ENCODE data around the gene FDXR.

Gene FDXR

DNA sequence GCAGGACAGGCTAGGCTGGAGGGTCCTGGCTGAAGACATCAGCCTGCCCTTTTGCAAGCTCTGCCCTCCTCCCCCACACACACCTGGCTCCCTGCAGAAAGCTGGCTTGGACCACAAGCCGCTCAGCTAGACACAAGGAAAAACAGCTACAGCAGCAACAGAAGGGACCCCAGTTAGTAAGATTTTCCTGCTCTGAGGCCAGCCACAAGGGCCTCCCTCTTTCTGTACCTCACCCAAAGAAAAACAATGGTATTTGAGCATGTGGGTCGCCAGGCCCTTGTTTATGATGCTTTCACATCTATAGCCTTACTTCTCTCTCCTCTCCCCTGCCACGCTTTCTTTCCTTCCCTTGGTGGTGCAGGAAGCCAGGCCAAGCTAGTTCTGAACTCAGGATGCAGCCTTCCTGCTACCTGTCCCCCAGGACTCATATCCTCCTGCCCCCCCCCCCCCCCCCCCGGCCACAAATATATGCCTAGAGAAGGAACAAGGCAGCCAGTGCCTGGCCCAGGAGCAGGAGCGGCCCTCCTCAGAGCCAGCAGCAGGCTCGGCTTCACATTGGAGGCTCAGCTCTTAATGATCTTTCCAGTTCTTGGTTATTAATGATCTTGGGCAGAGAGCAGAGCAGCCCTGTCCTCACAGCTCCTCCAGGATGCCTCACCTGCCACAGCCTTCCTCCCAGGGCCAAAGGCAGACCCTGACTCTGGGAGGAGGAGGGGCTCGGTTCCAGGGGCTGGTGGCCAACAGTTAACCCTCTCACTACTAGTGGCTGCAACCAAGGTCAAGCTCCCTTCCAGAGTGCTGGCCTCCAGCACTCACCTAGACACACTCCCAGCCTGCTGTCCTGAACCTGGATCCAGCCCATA is 32.6 kb downstream of the FDXR start:
- in situ Hi-C loops (cut with HindIII; ENCODE audit: low sequenced_read_pairs): no loop called here

DNA sequence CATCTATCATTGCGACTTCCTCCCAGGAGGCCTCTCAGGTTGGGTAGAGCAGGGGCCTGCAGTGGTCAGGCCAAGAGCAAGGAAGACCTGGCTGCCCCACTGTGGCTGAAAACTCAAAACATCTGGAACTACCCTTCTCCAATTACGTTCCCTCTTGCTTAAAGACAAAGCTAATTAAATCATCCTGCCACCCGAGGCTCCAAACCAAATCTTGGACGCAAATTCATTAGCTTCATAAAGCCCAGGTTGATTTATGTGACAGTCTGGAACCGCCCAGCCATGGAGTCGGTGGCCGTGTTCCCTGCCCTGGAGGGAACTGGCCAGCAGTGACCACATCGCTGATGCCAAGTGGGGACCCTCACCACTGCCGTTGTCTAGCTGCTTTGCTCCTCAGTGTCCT is 34.5 kb downstream of the FDXR start:
- in situ Hi-C loops (cut with HindIII; ENCODE audit: low sequenced_read_pairs): no loop called here

DNA sequence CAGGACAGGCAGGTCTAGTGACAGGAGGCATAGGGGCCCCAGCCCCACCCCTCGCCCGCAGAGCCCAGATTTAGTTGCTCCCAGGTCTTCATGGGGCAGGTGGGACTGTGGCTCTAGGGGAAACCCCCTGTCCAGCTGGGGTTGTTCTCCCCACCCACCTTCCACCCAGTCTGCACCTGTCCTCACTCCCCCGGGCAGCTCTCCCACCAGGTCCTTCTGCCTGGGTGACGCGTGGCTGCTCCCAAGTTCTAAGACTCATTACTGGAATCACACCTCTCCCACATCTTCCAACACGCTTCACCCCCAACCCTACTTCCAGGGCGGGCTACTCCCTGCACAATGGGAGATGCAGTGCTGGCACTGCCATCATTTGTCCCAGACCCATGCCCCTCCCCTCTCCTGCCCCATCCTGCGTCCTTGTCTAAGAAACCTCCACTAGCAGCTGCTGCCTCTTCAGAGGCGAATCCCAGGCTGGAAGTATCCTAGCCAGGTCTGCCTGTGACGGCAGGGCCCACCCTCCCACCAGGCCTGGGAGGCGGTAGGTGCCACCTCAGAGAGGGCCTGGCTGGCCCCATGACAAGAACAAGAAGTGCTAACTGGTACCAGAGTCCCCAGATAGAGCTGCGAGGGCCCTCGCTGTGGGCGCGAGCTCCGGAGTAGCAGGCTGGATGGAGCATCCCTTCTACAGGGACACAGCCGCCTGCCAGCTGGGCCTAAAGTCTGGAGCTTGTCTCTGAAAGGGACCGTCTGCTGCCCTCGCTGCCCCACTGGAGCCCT is 35.9 kb downstream of the FDXR start:
- in situ Hi-C loops (cut with HindIII; ENCODE audit: low sequenced_read_pairs): no loop called here

DNA sequence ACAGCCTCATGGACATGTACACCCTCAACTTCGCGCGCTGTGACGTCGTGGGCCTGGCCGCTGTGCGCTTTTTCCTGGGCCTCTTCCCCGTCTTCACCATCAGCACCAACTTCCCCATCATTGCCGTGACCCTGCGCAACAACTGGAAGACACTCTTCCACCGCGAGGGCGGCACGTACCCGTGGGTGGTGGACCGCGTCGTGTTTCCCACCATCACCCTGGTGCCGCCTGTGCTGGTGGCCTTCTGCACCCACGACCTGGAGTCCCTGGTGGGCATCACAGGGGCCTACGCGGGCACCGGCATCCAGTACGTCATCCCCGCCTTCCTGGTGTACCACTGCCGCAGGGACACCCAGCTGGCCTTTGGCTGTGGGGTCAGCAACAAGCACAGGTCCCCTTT is 36.6 kb downstream of the FDXR start:
- in situ Hi-C loops (cut with HindIII; ENCODE audit: low sequenced_read_pairs): no loop called here

DNA sequence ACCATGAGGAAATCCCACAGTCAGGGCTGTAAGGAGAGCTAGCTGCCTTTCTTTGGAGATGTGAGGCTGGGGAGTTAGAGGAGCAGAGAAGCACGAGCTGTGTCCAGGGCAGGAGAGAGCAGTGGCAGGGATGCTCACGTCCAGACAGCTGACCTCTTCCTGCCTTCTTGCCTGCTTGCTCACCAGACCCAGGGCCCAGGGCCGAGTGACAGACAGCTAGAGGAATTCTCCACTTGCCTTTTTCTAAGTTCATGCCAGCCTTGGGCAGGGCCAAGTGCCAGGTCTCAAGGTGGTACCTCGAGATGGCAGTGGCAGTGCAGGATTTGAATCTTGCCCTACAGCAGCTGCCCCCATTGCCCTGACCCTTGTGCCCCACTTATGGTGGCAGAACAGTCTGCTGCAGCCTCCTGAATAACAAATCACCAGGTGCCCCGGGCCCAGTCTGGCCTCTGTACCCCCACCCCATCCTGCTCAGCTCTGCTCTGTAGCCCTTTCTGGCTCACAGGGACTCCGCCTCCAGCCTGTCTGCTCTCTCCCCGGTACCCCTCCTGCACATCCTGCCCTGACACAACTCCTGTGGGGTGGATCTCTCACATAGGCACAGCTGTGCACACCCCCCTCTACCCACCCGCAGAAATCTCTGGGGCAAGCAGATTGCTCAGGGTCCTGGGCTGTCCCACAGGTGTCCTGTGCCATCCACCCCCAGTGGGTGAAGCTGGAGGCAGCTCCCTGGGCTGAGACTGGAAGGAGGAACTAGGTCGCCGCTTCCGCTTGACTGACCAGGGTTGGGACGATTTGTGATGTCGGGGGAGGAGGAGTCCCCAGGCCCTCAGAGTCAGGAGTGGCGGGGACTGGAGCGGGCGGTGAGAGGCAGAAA is 39.1 kb downstream of the FDXR start:
- in situ Hi-C loops (cut with HindIII; ENCODE audit: low sequenced_read_pairs): no loop called here

DNA sequence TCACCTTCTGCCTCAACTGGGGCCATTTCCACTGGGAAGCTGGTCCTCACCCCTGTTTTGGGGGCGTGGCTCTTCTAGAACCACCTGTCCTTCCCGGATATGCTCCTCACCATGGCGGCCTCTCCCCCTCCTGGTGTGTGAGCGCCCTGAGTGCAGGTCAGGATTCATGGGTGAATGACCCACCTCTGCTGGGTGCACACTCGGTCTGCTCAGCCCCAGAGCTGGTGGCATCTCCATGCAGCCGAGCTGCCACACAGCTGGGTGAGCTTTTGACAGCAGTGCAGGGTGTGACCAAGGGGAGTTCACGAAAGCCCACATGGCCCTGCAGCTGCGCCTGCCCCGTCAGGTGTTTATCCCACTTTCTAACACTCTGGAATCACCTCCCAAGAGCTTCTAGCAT is 40.4 kb downstream of the FDXR start:
- in situ Hi-C loops (cut with HindIII; ENCODE audit: low sequenced_read_pairs): no loop called here

DNA sequence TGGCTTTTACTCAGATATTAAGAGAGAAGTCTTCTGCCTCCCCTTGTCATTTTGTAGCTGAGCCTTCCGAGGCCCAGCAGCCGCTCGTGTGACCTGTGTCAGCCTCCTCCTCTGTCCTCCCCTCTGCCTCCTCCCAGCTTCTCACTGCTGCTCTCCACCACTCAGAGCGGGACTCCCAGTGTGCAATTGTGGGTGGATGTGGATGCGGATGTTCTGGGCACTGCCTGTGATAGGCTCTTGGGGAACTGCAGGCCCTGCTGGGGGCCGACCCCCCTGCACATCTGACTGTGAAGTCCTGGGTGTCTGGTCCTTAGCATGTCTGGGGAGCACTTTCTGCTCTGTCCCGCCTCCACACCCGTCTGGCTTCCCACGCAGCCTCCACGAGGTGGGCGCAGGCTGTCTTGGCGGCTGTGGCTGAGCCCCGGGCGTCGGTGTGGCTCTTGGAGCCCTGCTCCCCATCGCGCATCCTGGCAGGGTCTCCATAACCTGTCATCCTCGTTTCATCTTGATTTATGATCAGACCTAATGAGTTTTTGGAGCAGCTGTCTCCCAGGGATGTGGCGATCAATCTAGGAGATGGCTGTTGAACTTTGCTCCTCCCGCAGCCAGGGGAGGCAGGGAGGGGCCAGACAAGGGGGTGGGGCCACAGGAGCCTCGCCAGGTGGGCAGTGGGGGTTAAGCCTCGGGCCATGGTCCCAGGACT is 41.2 kb downstream of the FDXR start:
- in situ Hi-C loops (cut with HindIII; ENCODE audit: low sequenced_read_pairs): no loop called here

DNA sequence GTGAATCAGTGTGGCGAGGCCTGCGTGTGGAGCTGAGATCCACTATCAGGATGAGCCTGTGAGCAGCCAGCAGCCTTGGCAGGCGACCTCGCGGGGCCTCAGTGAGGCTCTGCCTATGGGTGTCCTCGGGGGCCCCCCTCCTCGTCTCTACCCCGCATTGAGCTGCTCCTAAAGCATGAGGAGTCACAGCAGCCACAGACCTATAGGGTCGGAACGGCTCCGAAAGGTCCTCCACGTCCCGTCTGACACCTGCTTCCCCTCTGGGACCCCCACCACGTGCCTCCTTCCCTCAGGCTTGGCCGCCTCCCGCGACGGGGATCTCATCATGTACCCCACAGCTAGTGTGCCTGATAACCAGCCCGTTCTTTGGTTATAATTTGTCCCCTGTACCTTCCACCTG is 41.9 kb downstream of the FDXR start:
- in situ Hi-C loops (cut with HindIII; ENCODE audit: low sequenced_read_pairs): no loop called here

DNA sequence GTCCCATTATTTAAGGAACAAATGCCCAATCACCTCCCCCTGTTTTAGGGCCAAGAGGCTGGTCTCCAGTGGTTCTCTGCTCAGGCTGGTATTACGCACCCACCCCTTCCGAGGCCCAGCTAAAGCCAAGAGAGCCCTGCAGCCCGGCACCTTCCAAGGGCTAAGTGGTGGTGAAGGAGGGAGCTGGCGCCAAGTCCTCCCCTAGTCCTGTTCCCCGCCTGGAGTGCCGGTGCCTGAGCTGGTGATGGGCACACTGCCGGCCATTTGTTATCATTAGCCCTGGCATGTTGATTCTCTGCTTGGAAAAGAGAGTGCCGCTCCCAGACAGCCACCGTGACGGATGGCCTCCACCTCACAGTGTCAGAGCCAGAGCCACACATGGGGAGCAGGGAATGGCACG is 45.0 kb downstream of the FDXR start:
- in situ Hi-C loops (cut with HindIII; ENCODE audit: low sequenced_read_pairs): no loop called here

DNA sequence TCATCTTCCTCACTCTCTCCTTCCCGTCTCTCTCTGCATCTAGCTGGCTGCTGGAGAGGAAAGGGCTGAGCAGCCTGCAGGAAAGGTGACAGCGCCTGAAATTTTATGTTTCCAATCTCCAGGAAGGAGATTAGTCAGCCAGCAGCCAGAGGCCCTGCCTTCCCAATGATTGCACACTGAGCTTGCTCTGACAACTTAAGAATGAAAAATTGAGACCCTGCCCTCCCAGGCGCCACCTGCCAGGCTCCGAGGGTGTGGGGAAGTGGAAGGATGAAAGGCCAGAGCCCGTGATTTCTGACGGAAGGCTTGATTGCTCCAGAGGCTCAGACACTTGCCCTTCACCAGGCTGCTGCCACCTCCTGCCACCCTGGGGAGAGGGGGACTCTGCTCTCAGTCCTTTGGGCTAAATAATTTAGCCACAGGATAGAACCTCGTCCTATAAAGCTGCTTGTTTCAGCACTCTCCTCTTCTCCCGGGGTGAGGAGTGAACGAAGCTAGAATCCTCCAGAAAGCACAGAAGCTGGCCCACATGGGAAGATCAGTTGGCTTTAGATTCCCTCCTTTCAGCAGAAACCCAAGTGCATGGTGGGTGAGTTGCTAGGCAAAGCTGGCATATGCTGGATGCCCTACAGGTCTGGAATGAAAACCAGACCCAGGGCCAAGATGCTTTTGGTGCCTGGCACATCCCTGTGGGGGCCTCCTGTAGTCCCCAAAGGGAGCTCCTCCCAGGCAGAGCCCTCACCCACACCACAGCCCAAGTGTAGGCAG is 46.7 kb downstream of the FDXR start:
- in situ Hi-C loops (cut with HindIII; ENCODE audit: low sequenced_read_pairs): no loop called here

DNA sequence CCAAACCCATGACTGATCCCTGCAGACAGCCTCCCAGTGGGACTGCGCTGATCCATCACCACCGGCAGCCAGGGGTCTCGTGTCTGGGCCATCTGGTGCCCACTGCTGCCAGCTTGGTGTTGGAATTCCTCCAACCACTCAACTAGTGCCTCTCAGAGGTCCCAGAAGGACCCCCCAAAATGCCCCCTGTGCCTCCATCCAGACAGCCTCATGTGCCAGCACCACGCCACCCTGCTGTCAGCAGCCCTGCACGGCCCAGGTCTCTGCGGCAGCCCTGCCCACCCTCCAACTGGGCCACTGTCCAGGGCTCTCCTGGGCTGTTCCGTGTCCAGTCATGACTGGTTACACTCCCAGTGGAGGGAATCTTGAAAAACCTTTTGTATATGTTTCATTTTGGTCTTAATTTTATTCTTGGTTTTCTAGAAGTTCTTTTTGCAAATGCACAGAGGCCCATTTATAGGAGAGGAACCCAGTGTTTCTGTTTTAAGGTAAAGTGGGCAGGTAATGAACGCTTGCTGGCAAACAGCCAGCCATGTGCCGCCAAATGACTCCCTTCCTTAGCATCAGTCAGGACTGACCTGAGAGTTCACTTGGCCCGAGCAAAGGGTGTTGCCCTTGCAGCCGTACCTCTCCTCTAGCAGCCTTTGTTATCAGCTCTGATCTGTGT is 47.7 kb downstream of the FDXR start:
- in situ Hi-C loops (cut with HindIII; ENCODE audit: low sequenced_read_pairs): no loop called here

DNA sequence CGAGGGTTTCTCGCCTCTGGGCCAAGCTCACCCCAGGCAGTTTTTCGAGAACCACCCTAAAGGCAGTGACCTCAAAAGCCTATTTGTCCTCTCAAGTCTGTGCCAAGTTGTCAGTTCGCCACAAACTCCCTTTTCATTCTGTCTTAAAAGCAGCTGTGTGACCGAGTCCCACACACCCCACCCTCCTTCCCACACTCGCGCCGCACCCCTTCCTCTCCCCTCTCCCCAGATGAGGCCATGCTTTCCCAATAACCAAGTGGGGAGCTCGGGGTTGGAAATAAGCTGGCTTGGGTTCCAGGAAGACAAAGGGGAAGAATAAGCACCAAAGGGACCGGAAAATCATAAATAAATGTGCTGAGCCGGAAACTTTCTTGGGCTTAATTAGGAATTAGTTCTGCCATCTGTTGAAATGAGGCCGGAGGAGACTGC is 49.8 kb downstream of the FDXR start:
- in situ Hi-C loops (cut with HindIII; ENCODE audit: low sequenced_read_pairs): no loop called here

DNA sequence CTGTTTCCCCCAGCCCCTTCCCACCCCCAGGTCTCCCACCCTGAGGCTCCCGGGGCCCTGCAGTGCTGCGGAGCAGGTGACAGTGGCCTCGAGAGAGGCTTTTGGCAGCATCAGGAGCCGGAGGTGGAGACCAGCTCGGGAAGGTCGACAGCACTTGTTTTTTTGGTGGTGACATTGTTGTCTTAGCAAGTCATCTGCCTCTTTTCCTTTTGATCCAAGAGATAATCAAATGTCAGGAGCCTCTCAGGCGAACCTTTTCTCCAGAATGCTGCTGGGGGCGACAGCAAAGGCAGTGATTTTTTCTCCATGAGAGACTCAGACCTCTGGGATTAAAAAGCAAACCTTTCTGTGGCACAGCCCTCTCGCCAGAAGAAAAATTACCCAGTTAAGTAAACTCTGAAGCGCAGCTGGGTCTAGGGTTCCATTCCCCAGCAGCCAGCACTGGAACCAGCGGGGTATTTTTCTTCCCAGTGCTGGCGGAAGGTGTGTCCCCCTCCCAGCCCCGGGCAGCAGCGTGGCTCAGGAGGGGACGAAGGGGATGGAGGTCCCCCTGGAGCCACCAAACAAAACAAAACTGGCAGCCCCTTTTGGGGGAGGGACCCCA is 50.4 kb downstream of the FDXR start:
- in situ Hi-C loops (cut with HindIII; ENCODE audit: low sequenced_read_pairs): no loop called here

DNA sequence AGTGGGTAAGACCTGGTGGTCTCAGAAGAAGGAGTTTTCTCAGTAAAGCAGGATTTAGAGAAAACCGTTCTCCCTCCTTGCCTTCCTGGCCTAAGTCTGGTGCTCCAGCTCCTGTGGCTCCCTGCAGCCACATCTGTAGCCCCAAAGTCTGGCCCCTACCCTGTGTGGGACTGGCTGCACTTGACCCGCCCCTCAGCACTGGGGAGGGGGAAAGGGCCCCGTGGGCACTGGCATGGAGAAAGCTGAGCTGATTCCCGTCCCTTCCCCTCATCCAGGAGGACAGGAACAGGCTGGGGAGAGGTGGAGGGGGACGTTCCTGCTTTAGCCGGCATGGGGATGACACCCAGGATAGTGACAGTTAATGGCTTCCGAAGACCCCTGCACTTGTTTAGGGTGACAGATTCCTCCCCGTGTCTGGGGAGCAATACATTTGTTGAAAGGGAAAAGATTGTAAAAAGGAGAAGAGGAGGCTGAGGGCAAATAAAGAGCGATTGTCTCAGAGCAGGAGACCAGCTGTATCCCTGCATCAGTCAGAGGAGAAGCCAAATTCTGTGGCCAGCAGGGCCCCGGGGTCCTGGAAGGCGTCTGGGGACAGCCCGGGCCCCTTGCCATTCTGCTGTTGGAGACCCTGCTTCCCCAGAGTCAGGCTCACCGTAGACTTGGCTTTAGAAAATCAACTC is 51.0 kb downstream of the FDXR start:
- in situ Hi-C loops (cut with HindIII; ENCODE audit: low sequenced_read_pairs): no loop called here

DNA sequence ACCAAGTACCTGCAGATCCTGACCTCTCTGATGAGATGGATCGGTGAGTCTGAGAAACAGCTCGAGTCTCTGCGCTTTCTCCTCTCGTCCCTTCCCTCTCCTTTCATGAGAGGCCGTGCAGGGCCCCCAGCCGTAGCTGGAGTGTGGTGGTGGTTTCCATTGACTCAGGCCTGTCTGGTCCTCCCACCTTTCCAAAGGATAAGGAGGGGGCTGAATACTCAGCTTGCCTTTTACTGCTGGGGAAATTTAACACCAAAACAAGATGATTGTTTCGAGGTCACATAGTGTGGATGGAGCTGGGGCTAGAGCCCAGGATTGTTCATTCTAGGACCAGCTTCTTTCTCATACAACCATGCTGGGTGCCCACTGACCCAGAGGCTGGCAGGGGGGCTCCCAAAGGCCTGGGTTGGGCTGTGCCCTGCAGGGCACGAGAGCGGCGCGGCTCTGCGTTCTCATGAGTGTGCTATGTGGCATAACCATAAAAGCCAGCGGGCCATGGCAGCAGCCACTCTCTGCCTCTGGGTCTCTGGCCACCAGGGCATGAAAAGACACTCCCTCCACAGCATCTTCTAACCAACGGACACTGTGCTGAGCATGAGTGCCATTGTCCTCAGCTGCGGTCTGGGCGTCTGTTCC is 52.9 kb downstream of the FDXR start:
- in situ Hi-C loops (cut with HindIII; ENCODE audit: low sequenced_read_pairs): no loop called here

DNA sequence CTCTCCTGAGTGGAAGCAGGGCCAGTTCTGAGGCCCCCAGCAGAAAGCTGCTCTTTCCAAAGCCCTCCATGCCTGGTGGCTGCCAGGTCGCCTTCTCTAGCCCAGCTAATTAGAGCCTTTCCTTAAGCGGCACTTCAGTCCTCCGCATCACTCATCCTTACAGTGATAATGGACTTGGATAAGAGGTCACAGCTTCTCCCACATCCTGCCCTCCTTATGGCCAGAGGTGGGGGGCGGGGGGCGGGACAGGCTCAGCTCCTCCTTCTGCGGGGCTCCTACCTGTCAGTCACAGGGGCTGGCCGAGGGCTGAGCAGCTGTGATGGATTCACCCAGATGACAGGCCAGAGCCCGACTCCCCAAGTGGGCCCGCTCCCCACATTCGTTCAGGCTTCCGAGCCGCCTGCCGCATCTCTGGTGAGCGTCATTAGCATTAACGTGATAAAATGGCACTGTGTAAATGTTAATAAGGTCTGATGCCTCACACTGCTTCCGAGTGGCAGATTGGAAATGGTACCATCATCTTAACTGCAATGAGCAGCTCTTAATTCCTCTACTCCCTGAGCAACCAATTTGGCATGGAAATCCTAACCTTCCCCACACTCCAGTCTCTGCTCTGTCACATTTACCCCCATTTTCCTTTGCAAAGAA is 54.4 kb downstream of the FDXR start:
- in situ Hi-C loops (cut with HindIII; ENCODE audit: low sequenced_read_pairs): no loop called here

DNA sequence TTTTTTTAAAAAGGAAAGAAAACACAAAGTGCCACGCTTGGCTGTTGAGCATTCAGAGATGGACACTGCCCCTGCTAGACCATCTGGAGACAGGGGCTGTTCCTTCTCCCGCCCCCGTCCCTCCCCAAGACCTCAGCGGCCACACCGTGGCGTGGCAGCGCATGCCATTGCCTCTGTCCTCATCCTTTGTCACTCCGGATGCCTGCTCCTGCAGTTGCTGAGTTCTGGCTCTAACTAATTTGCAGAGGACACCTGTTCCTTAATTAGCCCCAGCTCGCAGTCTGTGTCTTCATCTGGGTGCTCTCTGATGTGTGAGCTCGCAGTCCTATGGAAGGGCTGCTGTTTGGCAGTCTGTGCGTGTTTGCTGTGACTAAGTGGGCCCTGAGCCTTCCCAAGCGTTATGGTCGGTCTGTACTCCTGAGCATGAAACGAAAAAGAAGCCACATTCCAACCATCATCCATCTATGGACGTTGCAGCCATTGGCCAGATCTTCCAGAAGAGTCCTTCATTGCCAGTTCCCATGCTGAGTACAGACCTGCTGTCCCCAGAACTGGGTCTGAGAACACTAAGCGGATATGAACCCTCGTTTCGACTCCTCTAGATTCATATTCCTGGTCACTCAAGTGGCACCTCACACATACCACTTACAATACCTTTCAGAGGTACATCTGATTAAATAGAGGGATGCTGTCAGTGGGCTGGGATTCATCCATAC is 55.7 kb downstream of the FDXR start:
- in situ Hi-C loops (cut with HindIII; ENCODE audit: low sequenced_read_pairs): no loop called here
